ENCODE data around the gene NEGR1.

DNA sequence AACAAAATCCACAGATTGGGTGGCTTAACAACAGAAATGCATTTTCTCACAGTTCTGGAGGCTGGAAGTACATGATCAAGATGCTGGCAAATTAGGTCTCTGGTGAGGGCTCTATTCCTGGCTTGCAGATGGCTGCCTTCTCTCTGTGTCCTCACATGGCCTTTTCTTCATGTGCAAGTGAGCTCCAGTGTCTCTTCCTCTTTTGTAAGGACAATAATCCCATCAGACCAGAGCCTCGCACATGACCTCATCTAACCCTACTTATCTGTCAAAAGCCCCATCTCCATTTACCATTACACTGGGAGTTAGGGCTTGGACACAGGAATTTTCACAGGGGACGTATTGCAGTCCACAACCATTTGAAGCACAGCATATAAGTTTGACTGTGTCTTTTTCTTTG is 181.6 kb downstream of the NEGR1 start:
- TF ChIP-seq POLR2A (IDR thresholded peaks at IDR 0.05) (no peak), POLR2AphosphoS5 (IDR thresholded peaks at IDR 0.05) (no peak)
- TF ChIP-seq, protein P1, sequence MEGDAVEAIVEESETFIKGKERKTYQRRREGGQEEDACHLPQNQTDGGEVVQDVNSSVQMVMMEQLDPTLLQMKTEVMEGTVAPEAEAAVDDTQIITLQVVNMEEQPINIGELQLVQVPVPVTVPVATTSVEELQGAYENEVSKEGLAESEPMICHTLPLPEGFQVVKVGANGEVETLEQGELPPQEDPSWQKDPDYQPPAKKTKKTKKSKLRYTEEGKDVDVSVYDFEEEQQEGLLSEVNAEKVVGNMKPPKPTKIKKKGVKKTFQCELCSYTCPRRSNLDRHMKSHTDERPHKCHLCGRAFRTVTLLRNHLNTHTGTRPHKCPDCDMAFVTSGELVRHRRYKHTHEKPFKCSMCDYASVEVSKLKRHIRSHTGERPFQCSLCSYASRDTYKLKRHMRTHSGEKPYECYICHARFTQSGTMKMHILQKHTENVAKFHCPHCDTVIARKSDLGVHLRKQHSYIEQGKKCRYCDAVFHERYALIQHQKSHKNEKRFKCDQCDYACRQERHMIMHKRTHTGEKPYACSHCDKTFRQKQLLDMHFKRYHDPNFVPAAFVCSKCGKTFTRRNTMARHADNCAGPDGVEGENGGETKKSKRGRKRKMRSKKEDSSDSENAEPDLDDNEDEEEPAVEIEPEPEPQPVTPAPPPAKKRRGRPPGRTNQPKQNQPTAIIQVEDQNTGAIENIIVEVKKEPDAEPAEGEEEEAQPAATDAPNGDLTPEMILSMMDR (IDR thresholded peaks at IDR 0.05): no peak
